Measurements from ENCODE around the gene GAA. TPM values are rescaled to one million over a fixed set of nuclear protein-coding genes. Genes with fewer than 3 reads are reported as not detected.

The GAA gene
- total RNA-seq, 1 donor from 2014 or later: 19.6 TPM

DNA sequence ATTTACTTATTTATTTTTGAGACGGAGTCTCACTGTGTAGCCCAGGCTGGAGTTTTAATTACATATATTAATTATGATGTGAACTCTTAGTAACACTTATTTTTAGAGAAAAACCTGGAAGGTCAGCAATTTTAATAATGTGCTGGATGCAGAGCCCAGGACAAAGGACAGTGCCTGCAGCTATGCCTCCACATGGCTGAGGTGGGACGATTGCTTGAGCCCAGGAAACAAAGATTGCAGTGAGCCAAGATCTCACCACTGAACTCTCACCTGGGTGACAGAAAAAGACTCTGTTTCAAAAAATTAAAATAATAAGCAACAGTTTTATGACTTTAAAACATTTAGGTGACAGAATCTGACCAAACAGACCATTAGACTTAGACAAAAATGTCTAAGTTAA, 57.5 kb downstream of the GAA start:
- TF ChIP-seq CTCF (IDR thresholded peaks at IDR 0.05): no peak
- ChIA-PET POLR2A (no interaction called here), CTCF (no interaction called here)
- Mint-ChIP-seq H3K4me1 (no peaks in the 10 kb centered on the region), H3K9me3 (peaks cover 3% of the 10 kb centered on the region), H3K4me3 (no peak overlapping the region), H3K27ac (no peak overlapping the region), H3K27me3 (peaks cover 5% of the 10 kb centered on the region), H3K36me3 (ENCODE audit: low read depth) (no peaks in the 10 kb centered on the region)
- ATAC-seq (ENCODE audit: low read depth) (no peak), DNase-seq (no peak)
- intact Hi-C loops (cut with micrococcal nuclease): no loop called here

- intact Hi-C loops (cut with micrococcal nuclease): no loop called here
- Mint-ChIP-seq H3K4me1 (no peaks in the 10 kb centered on the region), H3K9me3 (no peaks in the 10 kb centered on the region), H3K27ac (no peak overlapping the region), H3K4me3 (no peak overlapping the region), H3K36me3 (ENCODE audit: low read depth) (no peaks in the 10 kb centered on the region), H3K27me3 (peaks cover 7% of the 10 kb centered on the region)
- CTCF ChIA-PET: no interaction called here
- DNase-seq: no peak
- no peak for ATAC-seq (ENCODE audit: low read depth)
- POLR2A ChIA-PET: no interaction called here
- TF ChIP-seq CTCF (IDR thresholded peaks at IDR 0.05): no peak
These were observed 59.2 kb downstream of the GAA start for GRCh38 chr17:80160536-80160935.

DNA sequence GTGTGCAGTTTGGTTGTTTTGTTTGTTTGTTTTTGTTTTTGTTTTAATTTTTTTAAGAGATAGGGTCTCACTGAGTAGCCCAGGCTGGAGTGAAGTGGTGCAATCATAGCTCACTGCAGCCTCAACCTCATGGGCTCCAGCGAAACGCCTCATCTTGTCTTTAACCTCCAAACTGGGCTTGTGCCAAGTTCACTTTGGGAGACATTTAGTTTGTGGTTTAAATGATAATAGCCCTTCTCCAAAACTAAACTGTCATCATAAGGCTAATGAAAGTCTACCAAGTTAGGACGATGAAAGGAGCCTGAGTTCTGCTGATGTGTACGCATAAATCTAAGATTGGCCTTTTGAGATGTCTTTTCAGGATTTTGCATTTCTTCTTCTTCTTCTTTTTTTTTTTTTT, 62.0 kb downstream of the GAA start:
- ATAC-seq (ENCODE audit: low read depth): no peak
- peaks cover 7% of the 10 kb centered on the region for H3K27me3 Mint-ChIP-seq
- no peaks in the 10 kb centered on the region for H3K9me3 Mint-ChIP-seq
- DNase-seq: no peak
- POLR2A ChIA-PET: no interaction called here
- H3K36me3 Mint-ChIP-seq (ENCODE audit: low read depth): no peaks in the 10 kb centered on the region
- H3K27ac Mint-ChIP-seq: no peak overlapping the region
- no peak overlapping the region for H3K4me3 Mint-ChIP-seq
- TF ChIP-seq CTCF (IDR thresholded peaks at IDR 0.05): no peak
- CTCF ChIA-PET: no interaction called here
- no peaks in the 10 kb centered on the region for H3K4me1 Mint-ChIP-seq
- intact Hi-C loops (cut with micrococcal nuclease): no loop called here

DNA sequence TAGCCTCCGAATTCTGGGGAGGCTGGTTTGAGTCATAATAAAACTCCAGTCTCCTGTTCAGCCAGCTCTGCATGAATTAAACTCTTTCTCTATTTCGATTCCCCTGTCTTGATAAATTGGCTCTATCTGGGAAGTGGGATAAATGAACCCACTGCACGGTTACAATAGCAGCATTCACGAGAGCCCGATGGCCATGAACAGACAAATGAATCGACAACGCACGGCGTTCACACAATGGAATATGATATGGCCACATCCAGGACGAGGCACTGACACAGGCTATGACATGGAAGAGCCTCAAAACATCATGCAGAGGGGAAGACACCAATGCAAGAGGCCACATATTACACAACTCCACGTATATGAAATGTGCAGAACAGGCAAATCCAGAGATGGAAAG, 62.8 kb downstream of the GAA start:
- DNase-seq (no peak), ATAC-seq (ENCODE audit: low read depth) (no peak)
- intact Hi-C loops (cut with micrococcal nuclease): no loop called here
- H3K27me3 Mint-ChIP-seq: peaks cover 7% of the 10 kb centered on the region
- H3K9me3 Mint-ChIP-seq: no peaks in the 10 kb centered on the region
- no peak overlapping the region for H3K27ac Mint-ChIP-seq
- ChIA-PET CTCF (no interaction called here), POLR2A (no interaction called here)
- H3K4me1 Mint-ChIP-seq: no peaks in the 10 kb centered on the region
- H3K36me3 Mint-ChIP-seq (ENCODE audit: low read depth): no peaks in the 10 kb centered on the region
- H3K4me3 Mint-ChIP-seq: no peak overlapping the region
- TF ChIP-seq CTCF (IDR thresholded peaks at IDR 0.05): no peak

DNA sequence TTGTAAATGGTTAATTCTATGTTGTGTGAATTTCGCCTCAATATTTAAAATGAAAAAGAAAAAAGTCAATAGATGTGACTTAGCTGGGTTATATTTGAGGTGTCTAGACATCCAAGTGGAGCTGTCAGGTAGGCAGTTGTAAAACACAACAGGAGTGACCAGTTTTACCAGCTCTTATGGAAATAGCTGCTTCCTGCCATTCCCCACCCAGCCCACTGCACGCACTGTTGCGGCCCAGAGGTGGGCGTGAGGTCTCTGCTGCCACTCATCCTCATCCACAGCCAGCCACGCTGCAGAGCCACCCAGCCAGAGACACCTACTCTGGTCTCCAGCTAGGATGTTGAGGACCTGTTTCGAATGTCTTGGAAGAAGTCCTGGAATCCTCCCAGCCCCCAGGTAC, 65.1 kb downstream of the GAA start:
- ATAC-seq (ENCODE audit: low read depth): no peak
- intact Hi-C loops (cut with micrococcal nuclease): no loop called here
- TF ChIP-seq CTCF (IDR thresholded peaks at IDR 0.05): no peak
- no peak overlapping the region for H3K4me3 Mint-ChIP-seq
- DNase-seq: no peak
- H3K27ac Mint-ChIP-seq: no peak overlapping the region
- ChIA-PET POLR2A (interaction anchor here (0.7 kb wide), 1 partner anchor 21 kb away, joined by 4 read pairs; no protein-coding TSS in a partner anchor), CTCF (no interaction called here)
- no peaks in the 10 kb centered on the region for H3K9me3 Mint-ChIP-seq
- H3K4me1 Mint-ChIP-seq: no peaks in the 10 kb centered on the region
- peaks cover 2% of the 10 kb centered on the region for H3K27me3 Mint-ChIP-seq
- H3K36me3 Mint-ChIP-seq (ENCODE audit: low read depth): no peaks in the 10 kb centered on the region

Data from activated B cell treated with CpG ODN at 0.5 μM for 24 hours (primary cell).